ENCODE data around the gene SNTG2. TPM values are rescaled to one million over a fixed set of nuclear protein-coding genes. Genes with fewer than 3 reads are reported as not detected.

Gene SNTG2
- total and polyA plus RNA-seq, 10 of the 15 experiments (the other 5 are each of a cell fraction or from before 2014, with no cell fraction given) = not detected

DNA sequence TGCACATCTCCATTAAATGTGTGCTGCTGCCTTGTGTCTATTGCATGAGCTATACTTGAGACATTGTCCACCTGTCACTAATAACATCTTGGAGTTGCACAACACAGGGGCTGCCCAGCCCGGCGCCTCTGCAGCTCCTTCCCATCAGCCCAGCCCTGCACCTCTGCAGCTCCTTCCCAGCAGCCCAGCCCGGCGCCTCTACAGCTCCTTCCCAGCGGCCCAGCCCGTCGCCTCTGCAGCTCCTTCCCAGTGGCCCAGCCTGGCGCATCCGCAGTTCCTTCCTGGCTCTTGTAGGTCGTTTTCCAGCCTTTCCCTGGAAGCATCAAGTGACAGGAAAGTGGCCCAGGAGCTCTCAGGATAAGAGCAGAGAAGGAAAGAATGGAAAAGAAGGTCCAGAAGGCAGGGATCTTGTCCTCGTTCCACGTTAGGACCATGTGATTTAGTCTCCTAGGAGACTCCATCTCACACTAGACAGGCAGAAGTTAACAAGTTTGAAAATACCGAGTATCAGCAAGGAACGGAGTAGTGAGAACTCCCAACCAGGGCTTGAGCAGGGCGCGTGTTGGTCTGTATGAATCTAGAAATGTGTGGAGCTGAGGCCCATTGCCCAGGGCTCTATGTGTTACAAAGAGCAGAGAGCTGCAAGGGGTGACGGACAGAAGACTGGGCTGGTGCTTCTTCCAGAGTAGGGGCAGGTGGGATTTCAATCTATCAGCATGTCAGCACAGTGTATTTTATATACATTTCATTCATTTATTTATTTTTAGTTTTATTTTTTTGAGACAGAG lies 346.9 kb downstream of the SNTG2 start:
- DNase-seq (ENCODE audit: low read depth, low spot score) (no peak), FAIRE-seq (no peak), ATAC-seq (no peak)
- POLR2A ChIA-PET = no interaction called here
- RAD21 ChIA-PET (ENCODE audit: unreplicated experiment) = no interaction called here
- Histone ChIP-seq H3K9ac (ENCODE audit: control insufficient read depth, insufficient read depth, low read length) (no peak overlapping the region), H3K9me3 (replicated peaks; ENCODE audit: control insufficient read depth, insufficient read depth, low read length) (no peaks in the 10 kb centered on the region), H3K27ac (ENCODE audit: control insufficient read depth, insufficient read depth) (no peak overlapping the region), H3K4me1 (ENCODE audit: control insufficient read depth, insufficient read depth, low read length) (no peaks in the 10 kb centered on the region), H2AFZ (ENCODE audit: control insufficient read depth, low read depth, low read length) (no peak overlapping the region), H3K4me2 (ENCODE audit: control insufficient read depth, insufficient read depth) (no peak overlapping the region), H3K79me2 (ENCODE audit: control insufficient read depth, insufficient read depth, low read length) (no peaks in the 10 kb centered on the region), H4K20me1 (ENCODE audit: control insufficient read depth, insufficient read depth) (no peaks in the 10 kb centered on the region), H3K27me3 (replicated peaks in 1 of 2; ENCODE audit: control insufficient read depth in 2 of 2, insufficient read depth in 2 of 2, low read length in 1 of 2) (no peaks in the 10 kb centered on the region), H3K4me3 (no peak overlapping the region), H3K36me3 (ENCODE audit: control insufficient read depth in 2 of 2, insufficient read depth in 2 of 2, low read length in 1 of 2) (no peaks in the 10 kb centered on the region)
- no TSS peak for BruUV-seq (replicated peaks)
- SMC1A ChIA-PET (ENCODE audit: uncharacterized antibody, unreplicated experiment) = no interaction called here
- CTCF ChIA-PET = no interaction called here
- in situ Hi-C loops (cut with MboI) (no loop called here), intact Hi-C loops (cut with micrococcal nuclease; ENCODE audit: unreplicated experiment) (no loop called here)
- no peak for TF ChIP-seq JUND (IDR thresholded peaks at IDR 0.05; ENCODE audit: low read depth, low read length)
- no peak for TF ChIP-seq ZZZ3 (IDR thresholded peaks at IDR 0.05; ENCODE audit: control insufficient read depth, insufficient read length, low read depth)
- no peak for TF ChIP-seq TCF7 (IDR thresholded peaks at IDR 0.05; ENCODE audit: borderline replicate concordance)
- TF ChIP-seq STAT1 (conservative IDR thresholded peaks at IDR 0.05) = no peak
- TF ChIP-seq, protein P1, sequence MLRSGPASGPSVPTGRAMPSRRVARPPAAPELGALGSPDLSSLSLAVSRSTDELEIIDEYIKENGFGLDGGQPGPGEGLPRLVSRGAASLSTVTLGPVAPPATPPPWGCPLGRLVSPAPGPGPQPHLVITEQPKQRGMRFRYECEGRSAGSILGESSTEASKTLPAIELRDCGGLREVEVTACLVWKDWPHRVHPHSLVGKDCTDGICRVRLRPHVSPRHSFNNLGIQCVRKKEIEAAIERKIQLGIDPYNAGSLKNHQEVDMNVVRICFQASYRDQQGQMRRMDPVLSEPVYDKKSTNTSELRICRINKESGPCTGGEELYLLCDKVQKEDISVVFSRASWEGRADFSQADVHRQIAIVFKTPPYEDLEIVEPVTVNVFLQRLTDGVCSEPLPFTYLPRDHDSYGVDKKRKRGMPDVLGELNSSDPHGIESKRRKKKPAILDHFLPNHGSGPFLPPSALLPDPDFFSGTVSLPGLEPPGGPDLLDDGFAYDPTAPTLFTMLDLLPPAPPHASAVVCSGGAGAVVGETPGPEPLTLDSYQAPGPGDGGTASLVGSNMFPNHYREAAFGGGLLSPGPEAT (IDR thresholded peaks at IDR 0.05; ENCODE audit: low read depth) = no peak
- TF ChIP-seq BRCA1 (IDR thresholded peaks at IDR 0.05; ENCODE audit: low read depth, low read length) = no peak
- TF ChIP-seq CHD1 (IDR thresholded peaks at IDR 0.05; ENCODE audit: low read depth, low read length) = no peak
- no peak for TF ChIP-seq SMC3 (IDR thresholded peaks at IDR 0.05; ENCODE audit: borderline replicate concordance, low read length)
- no peak for TF ChIP-seq IRF4 (IDR thresholded peaks at IDR 0.05; ENCODE audit: low read depth, low read length)
- 43% methylated on average over 17 of the region's 17 CpGs for WGBS (ENCODE audit: insufficient coverage, insufficient replicate concordance, low lambda C conversion rate, missing lambda C conversion rate)
